ENCODE results near the gene TWF2.

TWF2 gene

GRCh38 chr3:52237006-52237656, 1.8 kb downstream of the TWF2 start:
- no peak for DNase-seq

GRCh38 chr3:52236424-52236886, 2.5 kb downstream of the TWF2 start:
- DNase-seq: no peak

GRCh38 chr3:52234516-52235447, 4.2 kb downstream of the TWF2 start:
- no peak for DNase-seq

- DNase-seq: no peak
These were observed 5.0 kb downstream of the TWF2 start for GRCh38 chr3:52233968-52234367.

DNA sequence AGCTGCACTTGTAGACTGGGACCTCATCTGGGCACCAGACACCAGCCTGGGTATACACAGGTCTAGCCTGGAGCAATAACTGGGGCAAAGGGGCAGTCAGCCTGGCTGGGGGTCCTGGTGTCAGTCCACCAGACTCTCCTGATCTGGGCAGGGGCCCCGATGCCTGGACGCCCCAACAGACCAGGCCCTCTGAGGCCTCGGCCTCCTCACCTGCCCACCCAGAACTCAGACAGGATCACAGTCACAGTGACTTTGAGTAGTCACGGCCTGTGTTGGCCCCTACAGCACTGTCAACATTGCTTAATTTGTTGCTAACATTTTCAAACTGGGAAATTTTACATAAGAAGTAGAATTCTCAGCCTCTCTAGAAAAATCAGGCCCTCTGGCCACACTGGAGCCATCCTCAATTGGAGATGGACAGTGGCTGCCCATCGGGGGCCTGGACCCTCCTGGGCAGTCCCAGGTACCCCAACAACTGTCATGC, 5.8 kb downstream of the TWF2 start:
- no peak for DNase-seq

GRCh38 chr3:52232279-52233107, 6.5 kb downstream of the TWF2 start:
- DNase-seq: peak in 1 of 2 donors; percentile 44

DNA sequence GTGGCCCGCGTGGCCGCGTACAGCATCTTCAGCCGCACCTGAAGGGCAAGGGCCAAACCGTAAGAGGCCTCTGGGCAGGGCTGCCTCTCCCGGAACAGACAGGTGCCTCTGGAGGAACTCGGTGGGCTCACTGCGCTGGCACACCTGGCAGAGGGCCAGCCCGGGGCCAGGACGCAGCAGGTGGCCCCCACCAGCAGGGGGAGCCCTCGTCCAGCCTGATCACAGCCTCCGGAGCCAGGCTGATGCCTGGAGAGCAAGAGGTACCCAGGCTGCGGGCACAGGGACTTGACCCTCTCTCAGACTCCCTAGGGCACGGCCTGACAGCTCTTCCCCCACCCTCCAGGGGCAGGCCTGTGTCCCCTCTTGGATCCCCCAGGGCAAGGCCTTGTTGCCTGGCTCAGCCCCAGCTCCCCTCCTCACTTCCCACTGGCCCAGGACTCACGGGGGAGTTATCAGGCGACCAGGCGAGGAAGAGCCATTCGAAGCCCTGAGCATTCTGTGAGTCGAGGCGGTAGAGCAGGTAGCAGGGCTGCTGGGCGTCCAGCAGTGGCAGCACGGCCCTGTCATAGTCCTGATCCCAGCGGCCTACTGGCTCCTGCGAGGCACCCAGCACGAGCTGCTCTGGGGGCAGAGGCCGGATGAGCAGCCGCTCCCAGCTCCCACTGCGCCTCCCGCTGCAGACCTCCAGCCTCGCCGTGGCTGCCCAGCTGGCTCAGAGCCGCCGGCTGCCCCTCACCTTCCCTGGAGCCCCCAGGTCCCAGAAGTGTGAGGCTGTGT, 7.3 kb downstream of the TWF2 start:
- DNase-seq: peak; percentile 84 to 88

DNA sequence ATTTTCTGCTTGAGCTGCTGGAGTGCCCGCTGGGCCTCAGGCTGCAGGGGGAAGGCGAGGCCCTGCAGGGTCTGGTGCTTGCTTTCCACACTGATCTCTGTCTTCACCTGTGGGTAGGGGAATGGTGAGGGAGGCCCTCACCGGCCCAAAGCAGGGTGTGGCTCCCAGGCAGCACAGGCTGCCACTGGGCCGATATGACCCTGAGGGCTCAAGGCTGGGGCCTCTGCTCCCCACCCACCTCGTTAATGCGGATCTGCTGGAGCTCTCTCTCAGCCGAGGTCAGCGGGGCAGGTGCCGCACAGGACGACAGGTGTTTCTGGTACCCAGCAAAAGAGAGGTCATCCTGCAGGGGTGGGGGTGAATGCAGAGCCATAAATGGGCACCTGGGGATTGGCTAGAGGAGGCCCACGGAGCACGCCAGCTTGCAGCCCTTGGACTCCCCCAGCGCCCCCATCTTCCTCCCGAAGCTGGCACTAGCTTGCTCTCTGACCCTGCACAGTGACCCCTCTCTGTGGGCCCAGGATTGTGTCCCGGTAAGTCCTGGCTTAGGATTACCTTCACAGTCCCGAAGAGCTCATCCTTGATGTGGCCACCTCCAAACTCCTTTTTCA, 8.0 kb downstream of the TWF2 start:
- DNase-seq: no peak

- DNase-seq: no peak
These were observed 8.5 kb downstream of the TWF2 start for GRCh38 chr3:52230461-52230860.

- no peak for DNase-seq
These were observed 9.3 kb downstream of the TWF2 start for GRCh38 chr3:52229656-52230055.

GRCh38 chr3:52228751-52229291, 10.1 kb downstream of the TWF2 start:
- no peak for DNase-seq

DNA sequence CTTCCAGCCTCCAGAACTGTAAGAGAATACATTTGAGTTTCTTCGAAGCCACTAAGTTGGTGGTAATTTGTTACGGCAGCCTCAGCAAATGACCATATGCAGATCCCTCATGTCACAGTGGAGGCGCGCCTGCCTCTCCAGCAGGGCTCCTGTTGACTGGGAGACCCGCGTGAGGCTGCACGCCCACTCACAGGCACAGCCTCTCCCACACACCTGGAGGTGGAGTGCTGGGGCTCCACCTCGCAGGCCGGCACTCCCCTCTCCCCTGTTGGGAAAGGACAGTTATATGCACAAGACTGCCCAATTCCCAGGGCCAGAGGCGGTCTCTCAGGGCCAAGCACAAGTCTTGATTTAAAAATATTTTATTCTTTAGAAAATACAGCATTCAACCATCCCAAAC, 10.7 kb downstream of the TWF2 start:
- no peak for DNase-seq

DNA sequence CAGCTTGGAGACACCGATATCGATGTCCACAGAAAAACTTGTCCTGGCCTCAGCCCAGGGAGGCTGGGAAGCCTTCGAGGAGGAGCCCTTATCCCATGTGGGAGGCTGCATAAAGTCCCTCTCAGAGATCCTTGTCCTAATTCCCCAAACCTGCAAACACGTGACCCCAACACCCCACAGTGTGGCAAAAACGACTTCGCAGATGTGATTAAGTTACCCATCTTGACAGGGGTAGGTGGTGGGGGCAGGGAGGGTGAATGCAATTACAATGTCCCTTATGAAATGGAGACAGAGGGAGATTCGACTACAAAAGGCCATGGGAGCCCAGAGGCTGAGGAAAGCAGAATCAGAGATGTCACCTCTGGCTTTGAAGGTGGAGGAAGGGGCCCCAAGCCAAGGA, 11.2 kb downstream of the TWF2 start:
- DNase-seq: no peak

- DNase-seq: no peak
These were observed 11.8 kb downstream of the TWF2 start for GRCh38 chr3:52227117-52227516.

GRCh38 chr3:52226229-52226817, 12.6 kb downstream of the TWF2 start:
- DNase-seq: no peak

GRCh38 chr3:52225452-52226228, 13.3 kb downstream of the TWF2 start, which contains the start of gene TLR9:
TSS of gene TLR9 (minus strand) at chr3:52225645. CDS start at chr3:52225529, 116 bp downstream.
- DNase-seq: peak in 1 of 2 donors; percentile 78

DNA sequence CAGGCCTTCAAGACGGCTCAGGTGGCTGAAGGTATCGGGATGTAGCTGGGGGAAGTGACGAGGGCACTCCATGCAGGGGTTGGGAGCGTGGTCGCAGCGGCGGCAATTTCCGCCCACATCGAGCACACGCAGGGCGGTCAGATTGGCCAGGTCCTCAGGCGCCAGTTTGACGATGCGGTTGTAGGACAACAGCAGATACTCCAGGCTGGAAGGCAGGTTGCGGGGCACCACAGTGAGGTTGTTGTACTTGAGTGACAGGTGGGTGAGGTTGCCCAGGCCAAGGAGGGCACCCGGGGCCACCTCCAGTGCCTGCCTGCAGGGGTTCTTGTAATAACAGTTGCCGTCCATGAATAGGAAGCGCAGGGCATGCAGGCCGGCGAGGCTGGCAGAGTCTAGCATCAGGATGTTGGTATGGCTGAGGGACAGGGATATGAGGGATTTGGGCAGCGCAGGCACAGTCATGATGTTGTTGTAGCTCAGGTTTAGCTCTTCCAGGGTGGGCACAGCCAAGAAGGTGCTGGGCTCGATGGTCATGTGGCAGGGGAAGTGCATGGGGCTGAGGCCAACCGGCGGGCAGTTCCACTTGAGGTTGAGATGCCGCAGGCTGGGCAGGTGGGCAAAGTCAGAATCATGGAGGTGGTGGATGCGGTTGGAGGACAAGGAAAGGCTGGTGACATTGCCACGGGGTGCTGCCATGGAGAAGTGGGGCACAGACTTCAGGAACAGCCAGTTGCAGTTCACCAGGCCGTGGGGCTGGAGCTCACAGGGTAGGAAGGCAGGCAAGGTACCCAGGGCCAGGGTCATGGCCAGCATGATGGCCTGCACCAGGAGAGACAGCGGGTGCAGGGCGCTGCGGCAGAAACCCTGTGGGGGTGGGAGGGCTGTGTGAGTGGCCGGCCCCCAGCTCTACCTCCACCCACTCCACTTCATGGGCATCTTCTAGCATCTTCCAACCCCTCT, 15.2 kb downstream of the TWF2 start:
- no peak for DNase-seq

DNA sequence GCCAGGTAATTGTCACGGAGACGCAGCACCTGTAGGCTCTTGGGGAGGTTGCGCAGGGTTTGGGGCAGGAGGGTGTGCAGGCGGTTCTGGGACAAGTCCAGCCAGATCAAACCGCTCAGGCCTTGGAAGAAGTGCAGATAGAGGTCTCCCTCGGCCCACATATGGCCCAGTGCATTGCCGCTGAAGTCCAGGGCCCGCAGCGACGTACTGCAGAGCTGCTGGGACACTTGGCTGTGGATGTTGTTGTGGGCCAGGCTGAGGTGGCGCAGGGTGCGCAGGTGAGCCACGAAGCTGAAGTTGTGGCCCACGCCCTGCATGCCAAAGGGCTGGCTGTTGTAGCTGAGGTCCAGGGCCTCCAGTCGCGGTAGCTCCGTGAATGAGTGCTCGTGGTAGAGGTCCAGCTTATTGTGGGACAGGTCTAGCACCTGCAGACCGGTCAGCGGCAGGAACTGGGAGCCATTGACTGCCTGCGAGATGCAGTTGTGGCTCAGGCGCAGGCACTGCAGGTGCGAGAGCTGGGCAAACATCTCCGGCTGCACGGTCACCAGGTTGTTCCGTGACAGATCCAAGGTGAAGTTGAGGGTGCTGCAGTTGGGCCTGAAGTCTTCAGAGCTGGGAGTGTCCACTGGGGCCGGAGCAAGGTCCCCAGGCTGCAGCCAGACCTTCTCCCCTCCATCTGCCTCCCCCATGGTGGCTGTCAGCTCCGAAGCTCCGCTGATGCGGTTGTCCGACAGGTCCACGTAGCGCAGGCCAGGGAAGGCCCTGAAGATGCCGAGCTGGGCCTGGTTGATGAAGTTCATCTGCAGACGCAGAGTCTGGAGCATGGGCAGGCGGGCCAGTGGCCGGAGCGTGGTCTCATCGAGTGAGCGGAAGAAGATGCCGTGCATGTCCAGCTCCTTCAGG, 16.4 kb downstream of the TWF2 start:
- DNase-seq: no peak
